Thoracic aorta (tissue), 2 donors: ENCODE results near the gene EBF3. TPM values are rescaled to one million over a fixed set of nuclear protein-coding genes. Genes with fewer than 3 reads are reported as not detected.

ENCODE experiments used
- ATAC-seq: fragments of 150-250 bp; one replicate; pipeline ENCODE4 v1.8.0; 2017; ENCODE audit warnings: low read depth; ENCODE audit not compliant: insufficient number of reproducible peaks, low FRiP score
- DNase-seq: peaks from one replicate; pipeline ENCODE4 v3.0.0-alpha.2; 2020; ENCODE audit warnings: low spot score
- H3K27ac ChIP-seq, 2 donors: fragments of 200-600 bp; sonication (generic); 1 replicate in 1 of 2; 2 replicates in 1 of 2; pipeline ENCODE4 v1.5.1; 2016; ENCODE audit warnings: mild to moderate bottlenecking in 2 of 2, moderate library complexity in 2 of 2
- H3K27me3 ChIP-seq: fragments of 200-600 bp; sonication (generic); replicated peaks from 2 replicates; pipeline ENCODE4 v1.6.0; 2016; ENCODE audit warnings: mild to moderate bottlenecking; ENCODE audit not compliant: insufficient read depth
- H3K36me3 ChIP-seq: fragments of 200-600 bp; sonication (generic); one replicate; pipeline ENCODE4 v1.5.1; 2016
- H3K4me1 ChIP-seq, 2 donors: fragments of 200-600 bp; sonication (generic); 1 replicate in 1 of 2; 2 replicates in 1 of 2; pipeline versions ENCODE4 v1.5.1 to v1.6.0; 2016; ENCODE audit warnings: low read depth in 2 of 2, mild to moderate bottlenecking in 1 of 2; ENCODE audit not compliant: control insufficient read depth in 1 of 2
- H3K4me3 ChIP-seq: fragments of 200-600 bp; sonication (generic); 2 replicates; pipeline ENCODE4 v1.5.1; 2016; ENCODE audit warnings: mild to moderate bottlenecking
- H3K9me3 ChIP-seq: fragments of 200-600 bp; sonication (generic); 2 replicates; pipeline ENCODE4 v1.5.1; 2016
- total RNA-seq, 2 donors: library from RNA; depleted of rRNA; stranded (reverse); fragments of >200 nt; gene quantifications; one replicate each; pipeline versions ENCODE4 v1.1.0 to v1.2.3, GENCODE V29; 2016
- TF ChIP-seq, protein P1 (sequence below): fragments of 200-600 bp; sonication (generic); IDR thresholded peaks from one replicate; pipeline ENCODE4 v1.5.1; 2019; ENCODE audit warnings: antibody characterized with exemption

EBF3 gene
- total RNA-seq, 2 donors from 2014 or later = 3.6 to 4.6 TPM

DNA sequence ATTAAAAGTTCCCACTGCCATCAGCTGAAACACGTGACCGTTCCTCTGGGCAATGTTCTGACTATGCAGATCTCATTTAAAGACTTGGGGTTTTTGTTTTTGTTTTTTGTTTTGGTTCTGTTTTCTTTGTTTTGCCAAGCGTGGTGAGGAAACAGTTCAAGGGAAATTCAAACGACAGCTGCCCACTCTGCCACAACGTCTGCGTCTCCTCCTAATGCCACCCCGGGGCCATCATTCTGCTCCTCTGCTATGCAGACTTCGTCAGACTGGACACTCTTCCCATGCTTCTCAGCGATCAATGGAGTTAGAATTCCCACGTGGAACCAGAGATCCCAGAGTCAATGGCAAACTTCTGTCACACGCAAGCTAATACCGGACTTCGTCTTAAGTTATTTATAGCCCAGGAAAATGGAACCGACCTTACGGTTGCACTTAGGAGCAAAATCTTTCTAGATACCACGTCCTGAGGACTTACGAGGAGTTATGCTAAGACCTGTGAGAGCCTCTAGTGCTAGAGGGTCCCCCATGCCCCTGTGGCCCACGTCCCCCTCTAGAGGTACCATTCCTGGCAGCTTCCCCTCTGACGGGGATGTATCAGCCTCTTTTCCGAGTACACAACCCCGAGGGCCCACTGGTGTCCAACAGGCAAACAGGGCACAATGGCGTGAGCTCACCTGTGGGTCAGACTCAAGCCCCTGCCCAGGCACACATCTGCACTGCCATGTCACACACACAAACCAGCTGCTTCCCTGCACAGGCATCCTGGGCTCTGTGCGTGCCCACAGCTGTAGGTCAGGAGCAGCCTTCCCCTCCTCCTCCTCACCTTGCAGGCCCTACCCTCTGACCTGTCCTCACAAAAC lies 24.4 kb downstream of the EBF3 start:
- no peak overlapping the region for H3K4me3 ChIP-seq
- H3K4me1 ChIP-seq = no peaks in the 10 kb centered on the region
- TF ChIP-seq, protein P1, sequence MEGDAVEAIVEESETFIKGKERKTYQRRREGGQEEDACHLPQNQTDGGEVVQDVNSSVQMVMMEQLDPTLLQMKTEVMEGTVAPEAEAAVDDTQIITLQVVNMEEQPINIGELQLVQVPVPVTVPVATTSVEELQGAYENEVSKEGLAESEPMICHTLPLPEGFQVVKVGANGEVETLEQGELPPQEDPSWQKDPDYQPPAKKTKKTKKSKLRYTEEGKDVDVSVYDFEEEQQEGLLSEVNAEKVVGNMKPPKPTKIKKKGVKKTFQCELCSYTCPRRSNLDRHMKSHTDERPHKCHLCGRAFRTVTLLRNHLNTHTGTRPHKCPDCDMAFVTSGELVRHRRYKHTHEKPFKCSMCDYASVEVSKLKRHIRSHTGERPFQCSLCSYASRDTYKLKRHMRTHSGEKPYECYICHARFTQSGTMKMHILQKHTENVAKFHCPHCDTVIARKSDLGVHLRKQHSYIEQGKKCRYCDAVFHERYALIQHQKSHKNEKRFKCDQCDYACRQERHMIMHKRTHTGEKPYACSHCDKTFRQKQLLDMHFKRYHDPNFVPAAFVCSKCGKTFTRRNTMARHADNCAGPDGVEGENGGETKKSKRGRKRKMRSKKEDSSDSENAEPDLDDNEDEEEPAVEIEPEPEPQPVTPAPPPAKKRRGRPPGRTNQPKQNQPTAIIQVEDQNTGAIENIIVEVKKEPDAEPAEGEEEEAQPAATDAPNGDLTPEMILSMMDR = no peak
- no peak overlapping the region for H3K27ac ChIP-seq
- H3K36me3 ChIP-seq = no peaks in the 10 kb centered on the region
- H3K27me3 ChIP-seq = no peaks in the 10 kb centered on the region
- ATAC-seq (no peak), DNase-seq (no peak)
- H3K9me3 ChIP-seq = no peaks in the 10 kb centered on the region

DNA sequence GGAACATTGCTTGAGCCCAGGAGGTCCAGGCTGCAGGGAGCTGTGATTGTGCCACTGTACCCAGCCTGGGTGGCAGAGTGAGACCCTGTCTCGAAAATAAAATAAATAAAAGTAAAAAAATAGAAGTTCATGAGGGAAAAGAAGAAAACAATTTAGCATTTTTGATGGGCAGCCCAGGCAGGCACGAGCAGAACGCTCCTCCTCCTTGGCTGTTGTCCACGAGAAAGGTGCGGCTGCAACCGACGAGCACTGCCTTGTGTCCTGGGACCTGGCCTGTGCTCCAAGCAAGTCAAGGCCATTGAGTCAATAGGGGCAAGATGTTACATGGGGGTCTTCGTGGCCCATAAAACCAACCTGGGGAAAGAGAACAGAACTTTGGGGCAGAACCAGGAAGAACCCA lies 25.6 kb downstream of the EBF3 start:
- Histone ChIP-seq H3K9me3 (no peaks in the 10 kb centered on the region), H3K27me3 (no peaks in the 10 kb centered on the region), H3K27ac (no peak overlapping the region), H3K4me3 (no peak overlapping the region), H3K4me1 (no peaks in the 10 kb centered on the region), H3K36me3 (no peaks in the 10 kb centered on the region)
- no peak for ATAC-seq
- DNase-seq = no peak
- TF ChIP-seq, protein P1 = no peak

DNA sequence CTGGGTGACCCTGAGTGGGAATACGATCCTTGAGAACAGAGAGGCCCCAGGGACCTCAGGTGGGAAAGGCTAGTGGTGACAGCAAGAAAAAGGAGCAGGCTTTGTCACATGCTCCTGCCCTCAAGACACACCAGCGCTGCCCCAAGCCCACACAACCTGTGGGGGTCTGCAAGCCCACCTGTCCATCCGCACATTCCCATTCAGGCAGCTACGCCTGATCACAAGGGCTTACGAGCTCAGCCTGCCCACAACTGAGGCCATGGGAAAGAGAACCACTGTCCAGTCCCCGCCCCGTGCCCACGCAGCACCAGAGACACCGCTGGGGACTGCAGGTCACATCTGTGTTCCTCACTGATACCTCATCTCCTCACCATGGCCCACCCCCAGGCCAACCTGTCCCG lies 26.7 kb downstream of the EBF3 start:
- Histone ChIP-seq H3K27me3 (no peaks in the 10 kb centered on the region), H3K4me1 (no peaks in the 10 kb centered on the region), H3K4me3 (no peak overlapping the region), H3K27ac (no peak overlapping the region), H3K9me3 (no peaks in the 10 kb centered on the region), H3K36me3 (no peaks in the 10 kb centered on the region)
- DNase-seq (no peak), ATAC-seq (no peak)
- TF ChIP-seq, protein P1 = no peak

DNA sequence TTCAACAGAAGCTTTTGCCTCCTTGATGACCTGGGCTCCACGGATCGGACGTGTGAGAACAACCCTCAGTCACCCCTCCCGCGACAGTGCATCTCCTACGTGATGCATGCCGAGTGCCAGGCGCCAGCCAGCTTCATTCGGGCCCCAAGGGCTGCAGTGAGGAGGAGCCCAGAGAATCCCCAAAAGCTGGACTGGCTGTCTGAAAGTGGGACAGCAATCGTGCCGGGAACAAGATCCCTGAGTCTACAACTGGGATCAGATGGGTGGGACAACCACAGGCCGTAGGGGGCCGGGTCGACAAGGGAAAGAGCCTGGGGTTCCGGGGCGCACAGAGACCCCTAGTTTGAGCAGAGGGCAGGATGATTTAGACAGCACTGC lies 27.2 kb downstream of the EBF3 start:
- H3K27me3 ChIP-seq = no peaks in the 10 kb centered on the region
- DNase-seq (no peak), ATAC-seq (no peak)
- H3K36me3 ChIP-seq = no peaks in the 10 kb centered on the region
- H3K9me3 ChIP-seq = no peaks in the 10 kb centered on the region
- TF ChIP-seq, protein P1 = no peak
- H3K4me3 ChIP-seq = no peak overlapping the region
- H3K4me1 ChIP-seq = no peaks in the 10 kb centered on the region
- no peak overlapping the region for H3K27ac ChIP-seq

DNA sequence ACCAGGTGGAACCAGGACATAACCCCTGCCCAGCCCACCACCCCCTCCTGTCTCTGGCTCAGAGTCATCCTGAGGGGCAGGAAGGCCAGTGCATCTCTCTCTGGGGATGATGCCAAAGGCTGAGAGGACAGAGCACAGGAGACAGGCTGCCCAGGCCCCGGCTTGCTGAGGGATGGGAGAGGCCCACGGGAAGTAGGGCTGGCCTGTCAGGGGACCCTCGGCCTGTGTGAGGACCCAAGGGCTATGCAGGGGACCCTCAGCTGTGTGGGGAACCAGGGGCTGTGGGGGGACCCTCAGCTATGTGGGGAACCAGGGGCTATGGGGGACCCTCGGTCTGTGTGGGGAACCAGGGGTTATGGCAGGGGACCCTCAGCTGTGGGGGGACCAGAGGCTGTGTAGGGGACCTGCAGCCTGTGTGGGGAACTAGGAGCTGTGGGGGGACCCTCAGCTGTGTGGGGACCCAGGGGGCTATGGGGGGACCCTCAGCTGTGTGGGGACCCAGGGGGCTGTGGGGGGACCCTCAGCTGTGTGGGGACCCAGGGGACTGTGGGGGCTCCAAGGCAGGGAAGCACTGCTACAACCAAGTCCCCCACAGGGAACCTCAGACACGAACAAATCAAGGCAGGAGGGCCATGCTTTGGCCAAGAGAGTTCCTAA lies 27.7 kb downstream of the EBF3 start:
- ATAC-seq (no peak), DNase-seq (no peak)
- TF ChIP-seq, protein P1 = no peak
- Histone ChIP-seq H3K4me1 (no peaks in the 10 kb centered on the region), H3K27ac (no peak overlapping the region), H3K36me3 (no peaks in the 10 kb centered on the region), H3K27me3 (no peaks in the 10 kb centered on the region), H3K9me3 (no peaks in the 10 kb centered on the region), H3K4me3 (no peak overlapping the region)
